ENCODE data around the gene IFT88.

DNA sequence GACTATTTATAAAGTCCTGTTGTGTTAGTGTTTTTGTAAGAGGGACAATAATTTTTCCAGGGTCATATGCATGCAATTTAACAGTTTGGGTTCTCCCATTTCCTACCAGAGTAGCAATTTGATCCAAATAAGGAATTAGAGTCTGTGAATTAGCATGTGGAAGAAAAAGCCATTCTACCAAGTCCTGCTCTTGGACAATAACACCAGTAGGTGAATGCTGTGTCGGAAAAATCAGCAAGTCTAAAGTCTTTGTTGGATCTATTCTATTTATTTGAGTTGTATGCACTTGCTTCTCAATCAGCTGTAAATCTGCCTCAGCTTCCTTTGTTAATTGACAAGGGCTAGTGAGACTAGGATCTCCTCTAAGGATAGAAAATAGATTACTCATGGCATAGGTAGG, 115.1 kb downstream of the IFT88 start:
- TF ChIP-seq CTCF (conservative IDR thresholded peaks at IDR 0.05 in 1 of 2, IDR thresholded peaks at IDR 0.05 in 1 of 2; ENCODE audit: low read depth in 1 of 2, low read length in 2 of 2) (no peak), EZH2 (IDR thresholded peaks at IDR 0.05; ENCODE audit: low read length, missing control alignments) (no peak)

Data from fibroblast of lung (primary cell).